C4-2B (cell line): ENCODE measurements around the gene MRPS6.
A peak's percentile ranks its signal among the peaks of the same experiment; 100 is the strongest.

ENCODE experiments used
- ZFX ChIP-seq: fragments of 450-650 bp; IDR thresholded peaks from 2 replicates; pipeline ENCODE4 v1.6.1; 2017
- TF ChIP-seq, protein P1 (sequence below): fragments of 450-650 bp; conservative IDR thresholded peaks from 2 replicates; pipeline ENCODE4 v1.5.1; 2017; ENCODE audit warnings: mild to moderate bottlenecking

- TF ChIP-seq, protein P1, sequence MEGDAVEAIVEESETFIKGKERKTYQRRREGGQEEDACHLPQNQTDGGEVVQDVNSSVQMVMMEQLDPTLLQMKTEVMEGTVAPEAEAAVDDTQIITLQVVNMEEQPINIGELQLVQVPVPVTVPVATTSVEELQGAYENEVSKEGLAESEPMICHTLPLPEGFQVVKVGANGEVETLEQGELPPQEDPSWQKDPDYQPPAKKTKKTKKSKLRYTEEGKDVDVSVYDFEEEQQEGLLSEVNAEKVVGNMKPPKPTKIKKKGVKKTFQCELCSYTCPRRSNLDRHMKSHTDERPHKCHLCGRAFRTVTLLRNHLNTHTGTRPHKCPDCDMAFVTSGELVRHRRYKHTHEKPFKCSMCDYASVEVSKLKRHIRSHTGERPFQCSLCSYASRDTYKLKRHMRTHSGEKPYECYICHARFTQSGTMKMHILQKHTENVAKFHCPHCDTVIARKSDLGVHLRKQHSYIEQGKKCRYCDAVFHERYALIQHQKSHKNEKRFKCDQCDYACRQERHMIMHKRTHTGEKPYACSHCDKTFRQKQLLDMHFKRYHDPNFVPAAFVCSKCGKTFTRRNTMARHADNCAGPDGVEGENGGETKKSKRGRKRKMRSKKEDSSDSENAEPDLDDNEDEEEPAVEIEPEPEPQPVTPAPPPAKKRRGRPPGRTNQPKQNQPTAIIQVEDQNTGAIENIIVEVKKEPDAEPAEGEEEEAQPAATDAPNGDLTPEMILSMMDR: peak; percentile 36
- no peak for TF ChIP-seq ZFX
Measured at GRCh38 chr21:34133802-34134201, 60.4 kb downstream of the MRPS6 start.
